Measurements from ENCODE around the gene PPP3CB.

Gene PPP3CB

GRCh38 chr10:73495884-73496674 is at the start of gene PPP3CB:
TSS of gene PPP3CB (minus strand) at chr10:73496024. CDS start at chr10:73495889, 135 bp downstream.
- peak; percentile 88 for DNase-seq (ENCODE audit: low spot score)

GRCh38 chr10:73545357-73545756 is 49.5 kb upstream of the PPP3CB start:
- no peak for DNase-seq (ENCODE audit: low spot score)

GRCh38 chr10:73537709-73538108 is 41.9 kb upstream of the PPP3CB start:
- DNase-seq (ENCODE audit: low spot score): no peak

- DNase-seq (ENCODE audit: low spot score): no peak
Measured at GRCh38 chr10:73537288-73537687, 41.5 kb upstream of the PPP3CB start.

- DNase-seq (ENCODE audit: low spot score): no peak
Measured at GRCh38 chr10:73534857-73535256, 39.0 kb upstream of the PPP3CB start.

GRCh38 chr10:73529089-73529832 is 33.4 kb upstream of the PPP3CB start:
- peak; percentile 71 for DNase-seq (ENCODE audit: low spot score)

GRCh38 chr10:73522263-73522662 is 26.4 kb upstream of the PPP3CB start:
- no peak for DNase-seq (ENCODE audit: low spot score)

GRCh38 chr10:73519336-73519735 is 23.5 kb upstream of the PPP3CB start:
- no peak for DNase-seq (ENCODE audit: low spot score)

- no peak for DNase-seq (ENCODE audit: low spot score)
Measured at GRCh38 chr10:73517166-73517888, 21.5 kb upstream of the PPP3CB start.

GRCh38 chr10:73512207-73512743 is 16.5 kb upstream of the PPP3CB start:
- DNase-seq (ENCODE audit: low spot score): no peak

GRCh38 chr10:73509695-73510094 is 13.9 kb upstream of the PPP3CB start:
- DNase-seq (ENCODE audit: low spot score): no peak

- DNase-seq (ENCODE audit: low spot score): no peak
Measured at GRCh38 chr10:73506491-73506890, 10.7 kb upstream of the PPP3CB start.

- DNase-seq (ENCODE audit: low spot score): no peak
Measured at GRCh38 chr10:73506074-73506473, 10.2 kb upstream of the PPP3CB start.

GRCh38 chr10:73503037-73503436 is 7.2 kb upstream of the PPP3CB start:
- DNase-seq (ENCODE audit: low spot score): no peak

GRCh38 chr10:73501651-73502050 is 5.8 kb upstream of the PPP3CB start:
- peak; percentile 19 for DNase-seq (ENCODE audit: low spot score)

- no peak for DNase-seq (ENCODE audit: low spot score)
Measured at GRCh38 chr10:73497623-73498022, 1.8 kb upstream of the PPP3CB start.

GRCh38 chr10:73495226-73495883 is 469 bp downstream of the PPP3CB start:
- peak; percentile 88 for DNase-seq (ENCODE audit: low spot score)

GRCh38 chr10:73494877-73495225 is 973 bp downstream of the PPP3CB start:
- DNase-seq (ENCODE audit: low spot score): no peak

GRCh38 chr10:73494213-73494612 is 1.6 kb downstream of the PPP3CB start:
- DNase-seq (ENCODE audit: low spot score): no peak

- DNase-seq (ENCODE audit: low spot score): no peak
Measured at GRCh38 chr10:73493781-73494180, 2.0 kb downstream of the PPP3CB start.

- DNase-seq (ENCODE audit: low spot score): no peak
Measured at GRCh38 chr10:73486601-73487000, 9.2 kb downstream of the PPP3CB start.

GRCh38 chr10:73485320-73485719 is 10.5 kb downstream of the PPP3CB start:
- no peak for DNase-seq (ENCODE audit: low spot score)
